AML-193 (cell line): ENCODE measurements around the gene LIPF.
"Not testable (repeated sequence)": the region's sequence is repeated elsewhere in the genome, so short reads cannot be mapped to it uniquely, and the experiment has no call there.

Source experiments
- DNase-seq, 2 experiments: peaks; one replicate each; lab custom pipeline; 2025; lab: John Stamatoyannopoulos, UW

The LIPF gene

DNA sequence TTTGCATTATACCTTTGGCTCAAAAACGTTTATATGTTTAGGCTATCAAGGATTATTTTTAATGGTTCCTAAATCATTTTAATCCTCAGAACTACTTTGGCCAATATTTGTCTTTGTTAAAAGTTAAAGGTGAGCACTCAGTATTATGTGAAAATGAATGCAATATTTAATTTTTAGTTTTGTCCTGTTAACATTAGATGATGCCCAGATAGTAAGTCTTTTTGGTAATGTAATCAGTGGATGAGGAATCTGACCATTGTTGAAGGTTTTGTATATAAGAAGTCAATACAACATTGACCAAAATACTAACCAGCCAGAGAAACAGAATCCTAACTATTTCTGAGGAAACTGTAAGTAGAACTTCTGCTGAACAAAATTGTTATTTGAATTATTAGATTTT lies at the start of gene LIPF:
Gene LIPF, plus strand, starts transcription at position 301 of the 400 bp plus-strand sequence. CDS start 2,856 bp downstream, outside the sequence.
- no peak for DNase-seq

DNA sequence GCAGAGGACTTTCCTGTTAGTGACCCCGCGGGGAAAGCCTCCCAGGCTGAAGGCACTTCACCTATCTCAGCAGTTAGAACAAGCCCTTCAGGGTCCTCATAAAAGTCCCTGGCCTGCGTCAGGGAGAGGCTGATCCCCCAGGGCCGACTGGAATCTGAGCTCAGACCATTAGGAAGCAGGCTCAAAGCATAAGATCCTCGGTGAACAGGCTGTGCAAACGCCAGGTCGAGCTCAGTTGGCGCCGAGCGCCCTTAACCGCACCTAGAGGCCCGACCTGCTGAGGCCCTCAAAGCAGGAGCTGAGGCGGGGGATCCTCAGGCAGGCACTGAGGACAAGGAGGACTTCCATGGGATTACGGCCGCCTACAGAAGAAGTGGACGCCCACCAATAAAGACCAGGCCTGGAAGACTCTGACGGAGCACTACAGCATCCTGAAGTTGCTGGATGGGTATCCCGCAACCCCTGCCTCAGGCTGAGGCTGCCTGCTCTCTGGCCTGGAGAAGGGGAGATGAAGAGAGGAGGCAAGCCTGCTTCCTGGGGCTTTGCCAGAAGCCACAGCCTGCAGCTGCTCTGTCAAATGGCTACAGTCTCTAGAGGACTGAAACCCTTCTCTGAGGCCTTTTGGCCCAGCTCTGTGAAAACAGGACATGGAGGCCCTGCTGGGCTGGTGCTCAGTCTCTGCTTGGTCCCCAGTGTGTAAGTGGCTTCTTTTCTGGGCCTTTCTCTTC lies 47.8 kb upstream of the LIPF start:
- DNase-seq: no peak

DNA sequence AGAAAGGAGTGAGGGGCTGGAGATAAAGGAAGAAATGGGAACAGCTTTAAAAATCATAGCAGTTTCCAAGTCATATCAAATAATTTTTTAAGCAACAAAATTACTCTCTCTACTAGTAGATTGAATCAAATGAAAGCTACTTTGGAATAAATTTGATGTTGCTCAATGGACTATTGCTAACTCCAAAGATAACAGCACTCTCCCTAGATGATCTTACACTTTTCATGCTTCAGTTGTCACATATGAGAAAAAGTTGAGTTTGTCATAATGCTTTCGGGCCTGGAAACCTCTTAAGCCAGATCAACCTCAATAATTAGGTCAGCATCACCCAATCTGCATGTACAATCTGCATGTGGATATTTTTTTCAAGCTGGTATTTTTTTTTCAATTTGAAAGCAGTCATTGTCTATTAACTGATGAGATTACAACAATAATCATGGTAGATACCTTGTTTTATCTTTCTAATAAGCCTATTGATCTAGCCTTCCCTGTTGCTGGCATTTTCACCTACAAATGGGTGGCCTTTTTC lies 46.4 kb upstream of the LIPF start:
- DNase-seq: no peak

- DNase-seq: no peak
Measured at GRCh38 chr10:88618496-88618895, 45.7 kb upstream of the LIPF start.

- no peak for DNase-seq
Measured at GRCh38 chr10:88620441-88620840, 43.8 kb upstream of the LIPF start.

DNA sequence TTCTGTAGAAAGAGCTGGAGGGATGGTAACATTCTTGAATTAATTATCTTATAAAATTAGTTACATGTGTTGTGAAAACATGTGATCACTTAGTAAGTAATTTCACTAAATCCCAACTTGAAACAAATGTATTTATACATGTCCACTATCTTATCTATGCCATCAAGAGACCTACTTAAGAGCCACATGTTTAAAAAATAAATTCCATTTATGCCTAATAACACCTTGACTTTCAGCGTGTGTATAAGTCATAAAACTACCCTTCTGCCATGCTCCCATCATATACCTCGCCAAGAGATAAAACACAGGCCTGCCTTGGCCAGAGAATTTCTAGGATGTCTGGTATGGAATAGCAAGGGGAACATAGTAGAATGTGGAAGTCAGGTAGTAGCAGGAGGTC lies 40.4 kb upstream of the LIPF start:
- DNase-seq: no peak

DNA sequence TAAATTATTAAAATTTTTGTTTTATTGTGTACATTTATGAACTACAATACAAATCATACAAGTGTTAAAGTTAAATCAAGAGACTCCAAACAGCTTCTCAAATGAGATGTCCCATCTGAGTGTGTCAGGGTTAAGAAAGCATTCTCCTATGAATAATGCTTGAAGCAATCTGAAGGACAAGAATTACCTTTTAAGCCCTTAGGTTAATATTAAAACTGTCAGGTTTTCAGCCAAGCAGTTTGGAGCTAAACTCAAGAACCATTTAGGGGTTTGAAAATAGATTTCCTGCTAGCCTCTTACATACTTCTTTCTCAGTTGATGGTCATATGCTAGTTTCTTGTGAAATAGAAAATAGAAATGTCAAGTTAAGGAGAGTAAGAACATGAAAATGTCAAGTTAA lies 39.4 kb upstream of the LIPF start:
- DNase-seq: no peak

DNA sequence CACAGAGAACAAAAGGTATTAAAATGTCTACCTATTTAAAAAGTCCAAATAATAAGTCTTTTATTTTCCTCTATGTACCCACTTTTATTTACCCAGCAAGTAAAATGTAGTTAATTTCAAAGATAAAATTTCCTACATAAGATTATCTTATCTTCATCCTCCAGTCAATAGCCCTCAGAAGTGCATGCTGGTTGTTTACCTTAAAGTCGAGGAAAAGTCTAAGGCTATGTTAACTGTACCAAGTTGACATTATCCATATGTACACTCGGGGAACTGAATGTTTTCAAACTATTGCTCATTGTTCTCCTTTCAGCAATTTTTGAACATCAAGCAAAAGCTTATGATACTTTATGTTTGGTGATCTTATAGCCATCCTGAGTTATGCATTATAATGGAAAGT lies 24.1 kb upstream of the LIPF start:
- no peak for DNase-seq

GRCh38 chr10:88642209-88642608 lies 22.0 kb upstream of the LIPF start:
- DNase-seq: no peak

- DNase-seq: peak; percentile 61 to 65
Measured at GRCh38 chr10:88642963-88643362, 21.3 kb upstream of the LIPF start.

GRCh38 chr10:88647061-88647615 lies 17.1 kb upstream of the LIPF start:
- DNase-seq: no peak

GRCh38 chr10:88651101-88651551 lies 13.1 kb upstream of the LIPF start:
- no peak for DNase-seq

- no peak for DNase-seq
Measured at GRCh38 chr10:88652616-88653015, 11.6 kb upstream of the LIPF start.

DNA sequence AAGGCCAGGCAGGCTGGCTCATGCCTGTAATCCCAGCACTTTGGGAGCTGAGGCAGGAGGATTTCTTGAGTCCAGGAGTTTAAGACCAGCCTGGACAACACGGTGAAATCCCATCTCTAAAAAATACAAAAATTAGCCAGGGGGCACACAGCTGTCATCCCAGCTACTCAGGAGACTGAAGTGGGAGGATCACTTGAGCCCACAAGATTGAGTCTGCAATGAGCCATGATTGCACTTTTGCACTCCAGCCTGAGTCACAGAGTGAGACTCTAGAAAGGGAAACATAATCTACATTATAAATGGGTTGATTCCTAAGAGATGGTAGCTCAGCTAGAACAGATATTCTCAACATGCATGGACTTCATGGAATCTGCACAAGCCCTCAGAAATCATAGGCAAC lies 6.3 kb upstream of the LIPF start:
- no peak for DNase-seq

GRCh38 chr10:88659725-88660597 lies 4.3 kb upstream of the LIPF start:
- no peak for DNase-seq

DNA sequence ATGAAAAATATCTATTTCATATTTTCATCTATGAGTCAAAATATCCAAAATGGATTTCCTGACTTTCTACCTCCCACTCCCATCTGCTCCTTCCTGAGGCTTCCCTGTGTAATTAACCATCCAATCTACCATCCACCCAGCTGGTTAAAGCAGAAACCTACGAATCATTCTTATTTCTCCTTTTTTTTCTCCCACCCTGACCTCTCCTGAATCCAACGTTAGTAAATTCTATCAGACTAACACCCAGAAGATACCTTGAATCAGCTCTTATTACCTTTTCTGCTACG lies 3.7 kb upstream of the LIPF start:
- no peak for DNase-seq

DNA sequence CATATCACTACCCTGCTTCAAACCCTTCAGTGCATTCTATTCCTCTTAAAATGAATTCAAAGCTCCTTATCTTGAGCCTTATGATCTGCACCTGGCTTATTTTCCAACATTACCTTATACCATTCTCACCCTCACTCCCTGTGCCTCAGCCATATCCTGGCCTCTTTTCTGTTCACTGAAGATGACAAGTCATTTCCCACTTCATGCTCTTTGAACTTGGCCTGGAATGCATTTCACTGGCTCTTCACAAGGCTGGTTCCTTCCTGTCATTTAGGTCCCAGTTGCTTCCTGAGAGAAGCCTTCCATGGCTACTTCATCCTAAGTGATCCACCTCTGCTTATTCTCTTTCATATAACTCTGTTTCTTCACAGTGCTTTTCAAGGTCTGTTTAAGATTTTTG lies 3.2 kb upstream of the LIPF start:
- DNase-seq: no peak

GRCh38 chr10:88661577-88661976 lies 2.7 kb upstream of the LIPF start:
- peak in 1 of 2 experiments; percentile 19 for DNase-seq

DNA sequence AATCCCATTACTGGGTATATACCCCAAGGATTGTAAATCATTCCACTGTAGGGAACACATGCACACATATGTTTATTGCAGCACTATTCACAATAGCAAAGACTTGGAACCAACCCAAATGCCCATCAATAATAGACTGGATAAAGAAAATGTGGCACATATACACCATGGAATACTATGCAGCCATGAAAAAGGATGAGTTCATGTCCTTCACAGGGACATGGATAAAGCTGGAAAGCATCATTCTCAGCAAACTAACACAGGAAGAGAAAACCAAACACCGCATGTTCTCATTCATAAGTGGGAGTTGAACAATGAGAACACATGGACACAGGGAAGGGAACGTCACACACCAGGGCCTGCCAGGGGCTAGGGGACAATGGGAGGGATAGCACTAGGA lies 1.1 kb upstream of the LIPF start:
- DNase-seq: not testable (repeated sequence)

GRCh38 chr10:88668465-88668864 lies 4.2 kb downstream of the LIPF start:
- no peak for DNase-seq

- DNase-seq: no peak
Measured at GRCh38 chr10:88670497-88670896, 6.3 kb downstream of the LIPF start.

- DNase-seq: no peak
Measured at GRCh38 chr10:88672041-88672440, 7.8 kb downstream of the LIPF start.
